Sigmoid colon (tissue), 7 donors: ENCODE results near the gene ZNF775. TPM values are rescaled to one million over a fixed set of nuclear protein-coding genes. Genes with fewer than 3 reads are reported as not detected.
"Not testable (repeated sequence)": the region's sequence is repeated elsewhere in the genome, so short reads cannot be mapped to it uniquely, and the experiment has no call there.

Experiments
- DNase-seq: peaks from one replicate; pipeline ENCODE4 v3.0.0-alpha.2; 2019
- H3K27ac ChIP-seq, 4 donors: fragments of 200-600 bp; sonication (generic); one replicate each; pipeline ENCODE4 v1.5.1; 2016 to 2019; ENCODE audit warnings: mild to moderate bottlenecking in 1 of 4
- H3K27me3 ChIP-seq, 3 donors: fragments of 200-600 bp; sonication (generic); one replicate each; pipeline ENCODE4 v1.5.1; 2019; ENCODE audit warnings: mild to moderate bottlenecking in 1 of 3
- H3K36me3 ChIP-seq, 4 donors: fragments of 200-600 bp; sonication (generic); one replicate each; pipeline ENCODE4 v1.5.1; 2016 to 2019
- H3K4me1 ChIP-seq, 4 donors: fragments of 200-600 bp; sonication (generic); one replicate each; pipeline ENCODE4 v1.5.1; 2017 to 2019
- H3K4me3 ChIP-seq, 4 donors: fragments of 200-600 bp; sonication (generic); one replicate each; pipeline ENCODE4 v1.5.1; 2017 to 2019; ENCODE audit warnings: mild to moderate bottlenecking in 2 of 4, moderate library complexity in 1 of 4
- H3K9me3 ChIP-seq, 4 donors: fragments of 200-600 bp in 3 of 4; sonication (generic) in 3 of 4; one replicate each; pipeline versions ENCODE4 v1.5.1 to v1.6.1; 2013 to 2019
- CTCF ChIP-seq, 4 experiments: fragments of 450-650 bp in 3 of 4; fragments of 200-600 bp in 1 of 4; IDR thresholded peaks; one replicate each; pipeline ENCODE4 v1.5.1; 2016 to 2019; ENCODE audit warnings: antibody characterized with exemption in 4 of 4, mild to moderate bottlenecking in 3 of 4, moderate library complexity in 2 of 4
- EP300 ChIP-seq, 4 donors: sonication (generic); formaldehyde crosslinking; IDR thresholded peaks; one replicate each; pipeline ENCODE4 v1.6.1; 2017; ENCODE audit warnings: antibody characterized with exemption in 4 of 4
- POLR2A ChIP-seq, 2 donors: fragments of 450-650 bp; IDR thresholded peaks; one replicate each; pipeline ENCODE4 v1.6.1; 2016; ENCODE audit warnings: antibody characterized with exemption in 2 of 2, mild to moderate bottlenecking in 2 of 2, moderate library complexity in 2 of 2
- POLR2AphosphoS5 ChIP-seq, 4 donors: sonication (generic); formaldehyde crosslinking; IDR thresholded peaks; one replicate each; pipeline ENCODE4 v1.6.1; 2017; ENCODE audit warnings: antibody characterized with exemption in 4 of 4
- WGBS, 2 donors: extraction: QIAGEN DNeasy Blood & Tissue Kit; methylation state at CpG; one replicate each; pipeline ENCODE4 v1.1.7; 2013; 5-methylcytosine and 5-hydroxymethylcytosine counted together
- intact Hi-C: fragments of 100-400 bp; cut with DNase I; formaldehyde crosslinking; loops from one replicate; pipeline ENCODE4 v1.15.1; 2023
- polyA plus RNA-seq, 3 donors: library from polyadenylated mRNA; stranded (reverse); fragments of 200-250 nt; gene quantifications; one replicate each; pipeline ENCODE4 v1.2.3, GENCODE V29; 2013
- total RNA-seq, 4 donors: library from RNA; depleted of rRNA; stranded (reverse); fragments of >200 nt; gene quantifications; one replicate each; pipeline ENCODE4 v1.1.0, GENCODE V29; 2016
- donor health status: healthy with polysubstance abuse.
- donor health status: Bipolar disorder and iron deficiency.
- donor health status: healthy.

Gene ZNF775
- total and polyA plus RNA-seq, 7 donors = 3.0 to 10.7 (median 6.1) TPM

DNA sequence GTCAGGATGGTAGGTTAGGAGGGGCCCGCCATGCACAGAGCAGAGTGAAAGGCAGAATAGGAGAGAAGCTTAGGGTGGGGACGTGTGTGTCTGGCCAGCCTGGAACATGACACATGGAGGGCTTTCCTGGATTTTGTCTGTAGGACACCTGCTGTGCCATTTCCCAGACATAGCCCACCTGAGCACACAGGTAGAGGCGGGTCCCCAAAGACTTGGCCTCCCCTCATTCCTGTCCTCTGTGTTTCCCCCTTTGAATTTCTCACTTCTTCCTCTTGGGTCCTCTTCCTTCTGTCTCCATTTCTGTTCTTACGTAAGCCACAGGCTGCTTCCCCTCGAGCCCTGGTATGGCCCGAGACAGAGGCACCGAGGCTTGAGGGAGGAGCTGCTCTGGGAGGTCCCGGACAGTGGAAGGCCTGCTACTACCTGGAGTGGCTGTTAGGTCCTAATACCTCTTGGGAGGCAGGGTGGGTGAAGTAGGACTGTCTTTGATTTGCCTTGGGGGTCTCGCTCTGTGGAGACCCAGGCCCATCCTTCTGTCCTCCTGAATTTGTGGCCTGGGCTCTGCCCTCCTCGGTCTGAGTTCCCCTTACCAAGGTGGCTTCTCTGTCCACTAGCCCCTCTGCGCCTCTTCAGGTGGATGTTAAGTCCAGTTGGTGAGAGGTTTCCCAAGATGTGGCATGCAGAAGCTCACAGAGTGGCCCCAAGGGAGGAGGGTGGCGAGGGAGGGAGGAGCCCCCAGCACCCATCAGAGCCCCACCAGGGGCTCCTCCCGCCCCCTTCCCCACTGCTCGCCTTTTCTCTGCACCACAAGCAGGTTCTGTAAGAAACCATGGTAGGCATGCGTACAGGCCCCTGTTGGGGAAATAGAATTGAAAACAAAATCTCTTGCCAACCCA, 5.5 kb downstream of the ZNF775 start:
- Histone ChIP-seq H3K27me3 (no peaks in the 10 kb centered on the region), H3K9me3 (no peaks in the 10 kb centered on the region), H3K27ac (peak overlapping the region; percentile 37 to 56 (median 50)), H3K4me3 (no peak overlapping the region), H3K4me1 (peaks cover 0 to 58% (median 40%) of the 10 kb centered on the region in 4 donors), H3K36me3 (no peaks in the 10 kb centered on the region)
- intact Hi-C loops = no loop called here
- DNase-seq = peak; percentile 60
- no peak for TF ChIP-seq POLR2AphosphoS5 (IDR thresholded peaks at IDR 0.05)
- TF ChIP-seq POLR2A (IDR thresholded peaks at IDR 0.05) = no peak
- TF ChIP-seq EP300 (IDR thresholded peaks at IDR 0.05) = no peak
- no peak for TF ChIP-seq CTCF (IDR thresholded peaks at IDR 0.05)
- 41 to 74% methylated on average over 15 of the region's 15 CpGs for WGBS, 2 donors

- H3K27ac ChIP-seq = peak overlapping the region in 2 of 4 donors; percentile 37 to 54
- TF ChIP-seq POLR2AphosphoS5 (IDR thresholded peaks at IDR 0.05) = no peak
- TF ChIP-seq CTCF (IDR thresholded peaks at IDR 0.05) = no peak
- TF ChIP-seq EP300 (IDR thresholded peaks at IDR 0.05) = no peak
- TF ChIP-seq POLR2A (IDR thresholded peaks at IDR 0.05) = no peak
- peaks cover 0 to 52% (median 34%) of the 10 kb centered on the region in 4 donors for H3K4me1 ChIP-seq
- H3K36me3 ChIP-seq = no peaks in the 10 kb centered on the region
- H3K27me3 ChIP-seq = no peaks in the 10 kb centered on the region
- H3K4me3 ChIP-seq = no peak overlapping the region
- WGBS, 2 donors = 23 to 68% methylated on average over 14 of the region's 14 CpGs
- intact Hi-C loops = no loop called here
- no peaks in the 10 kb centered on the region for H3K9me3 ChIP-seq
- peak; percentile 56 for DNase-seq
These were observed 6.2 kb downstream of the ZNF775 start for GRCh38 chr7:150385302-150385723.

GRCh38 chr7:150385884-150386283, 6.8 kb downstream of the ZNF775 start:
- H3K36me3 ChIP-seq, H3K9me3 ChIP-seq, H3K4me3 ChIP-seq, DNase-seq, intact Hi-C loops, H3K27me3 ChIP-seq: not testable (repeated sequence)
- Histone ChIP-seq H3K4me1 (peaks cover 0 to 46% (median 29%) of the 10 kb centered on the region in 4 donors), H3K27ac (peak overlapping the region in 1 of 4 donors; percentile 35)
- WGBS, 2 donors = 27 to 63% methylated on average over 6 of the region's 6 CpGs

- no peak for TF ChIP-seq POLR2AphosphoS5 (IDR thresholded peaks at IDR 0.05)
- no peak for TF ChIP-seq EP300 (IDR thresholded peaks at IDR 0.05)
- TF ChIP-seq CTCF (IDR thresholded peaks at IDR 0.05) = no peak
- no peak for TF ChIP-seq POLR2A (IDR thresholded peaks at IDR 0.05)
- H3K4me3 ChIP-seq = no peak overlapping the region
- H3K9me3 ChIP-seq = no peaks in the 10 kb centered on the region
- WGBS, 2 donors = 68 to 89% methylated on average over 7 of the region's 7 CpGs
- peaks cover 0 to 23% (median 20%) of the 10 kb centered on the region in 4 donors for H3K4me1 ChIP-seq
- DNase-seq = no peak
- peak overlapping the region; percentile 60 to 76 (median 67) for H3K27ac ChIP-seq
- H3K27me3 ChIP-seq = no peaks in the 10 kb centered on the region
- intact Hi-C loops = loop anchor here (2.0 kb wide), 2 partner anchors 32 to 102 kb away; no protein-coding TSS in a partner anchor
- no peaks in the 10 kb centered on the region for H3K36me3 ChIP-seq
These were observed 9.2 kb downstream of the ZNF775 start for GRCh38 chr7:150388306-150388705.

- TF ChIP-seq EP300 (IDR thresholded peaks at IDR 0.05) = peak in 2 of 4 donors; percentile 43 to 72
- TF ChIP-seq POLR2AphosphoS5 (IDR thresholded peaks at IDR 0.05) = peak; percentile 35 to 76 (median 68)
- peak; percentile 88 to 93 (median 92) for TF ChIP-seq CTCF (IDR thresholded peaks at IDR 0.05)
- TF ChIP-seq POLR2A (IDR thresholded peaks at IDR 0.05) = no peak
- Histone ChIP-seq H3K27me3 (no peaks in the 10 kb centered on the region), H3K4me1 (peaks cover 0 to 17% (median 16%) of the 10 kb centered on the region in 4 donors), H3K9me3 (no peaks in the 10 kb centered on the region), H3K27ac (peak overlapping the region; percentile 60 to 76 (median 67)), H3K36me3 (no peaks in the 10 kb centered on the region), H3K4me3 (no peak overlapping the region)
- WGBS, 2 donors = 34 to 65% methylated on average over 20 of the region's 20 CpGs
- intact Hi-C loops = loop anchor here (2.0 kb wide), 2 partner anchors 32 to 102 kb away; no protein-coding TSS in a partner anchor
- peak; percentile 95 for DNase-seq
These were observed 9.8 kb downstream of the ZNF775 start for GRCh38 chr7:150388709-150389531.
